ENCODE results near the gene CACNA1B.

DNA sequence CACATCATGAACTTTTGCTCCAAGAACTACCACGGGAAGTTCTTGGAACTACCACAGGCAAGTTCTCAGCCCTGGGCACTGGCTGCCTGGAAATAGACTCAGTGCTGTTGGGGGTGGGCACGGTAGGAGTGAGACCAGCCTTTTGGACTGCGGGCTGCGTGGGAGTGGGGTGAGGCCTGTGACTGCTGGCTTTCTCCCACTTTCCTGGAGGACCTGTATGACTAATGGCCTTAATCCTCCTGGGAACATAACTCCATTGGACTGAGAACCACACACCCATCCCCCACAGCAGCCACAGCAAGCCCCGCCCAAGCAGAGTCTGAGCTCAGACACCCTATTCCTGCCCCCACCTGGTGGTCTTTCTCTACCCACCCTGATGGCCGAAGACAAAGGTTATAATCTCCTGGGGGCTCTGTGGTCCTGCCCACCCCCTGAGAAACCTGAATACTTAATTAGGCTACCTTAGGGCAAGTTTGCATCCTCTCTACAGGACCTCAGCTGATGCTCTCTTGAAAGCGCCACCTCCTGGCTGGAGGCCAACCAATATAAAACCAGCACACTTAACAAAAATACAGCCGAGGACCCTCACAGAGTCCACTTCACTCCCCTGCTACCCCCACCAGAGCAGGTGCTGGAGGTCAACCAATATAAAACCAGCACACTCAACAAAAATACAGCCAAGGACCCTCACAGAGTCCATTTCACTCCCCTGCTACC, 112.6 kb downstream of the CACNA1B start:
- no peak for TF ChIP-seq POLR2A (IDR thresholded peaks at IDR 0.05)
- TF ChIP-seq, protein P1, sequence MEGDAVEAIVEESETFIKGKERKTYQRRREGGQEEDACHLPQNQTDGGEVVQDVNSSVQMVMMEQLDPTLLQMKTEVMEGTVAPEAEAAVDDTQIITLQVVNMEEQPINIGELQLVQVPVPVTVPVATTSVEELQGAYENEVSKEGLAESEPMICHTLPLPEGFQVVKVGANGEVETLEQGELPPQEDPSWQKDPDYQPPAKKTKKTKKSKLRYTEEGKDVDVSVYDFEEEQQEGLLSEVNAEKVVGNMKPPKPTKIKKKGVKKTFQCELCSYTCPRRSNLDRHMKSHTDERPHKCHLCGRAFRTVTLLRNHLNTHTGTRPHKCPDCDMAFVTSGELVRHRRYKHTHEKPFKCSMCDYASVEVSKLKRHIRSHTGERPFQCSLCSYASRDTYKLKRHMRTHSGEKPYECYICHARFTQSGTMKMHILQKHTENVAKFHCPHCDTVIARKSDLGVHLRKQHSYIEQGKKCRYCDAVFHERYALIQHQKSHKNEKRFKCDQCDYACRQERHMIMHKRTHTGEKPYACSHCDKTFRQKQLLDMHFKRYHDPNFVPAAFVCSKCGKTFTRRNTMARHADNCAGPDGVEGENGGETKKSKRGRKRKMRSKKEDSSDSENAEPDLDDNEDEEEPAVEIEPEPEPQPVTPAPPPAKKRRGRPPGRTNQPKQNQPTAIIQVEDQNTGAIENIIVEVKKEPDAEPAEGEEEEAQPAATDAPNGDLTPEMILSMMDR (IDR thresholded peaks at IDR 0.05), result no peak

Data from gastroesophageal sphincter (tissue), 3 donors.